GM08714 (cell line): ENCODE results near the gene LIPF.
"Not testable (repeated sequence)": the region's sequence is repeated elsewhere in the genome, so short reads cannot be mapped to it uniquely, and the experiment has no call there.

Experiments used
- H3K4me3 ChIP-seq: fragments of 200-500 bp; sonication (Bioruptor generic); 2 replicates; pipeline ENCODE4 v1.5.1; 2014; ENCODE audit warnings: mild to moderate bottlenecking, low read length, inconsistent platforms
- ZNF274 ChIP-seq: IDR thresholded peaks from 2 replicates; pipeline ENCODE4 v1.6.1; 2012; ENCODE audit warnings: mild to moderate bottlenecking, low read depth, low read length

Gene LIPF

DNA sequence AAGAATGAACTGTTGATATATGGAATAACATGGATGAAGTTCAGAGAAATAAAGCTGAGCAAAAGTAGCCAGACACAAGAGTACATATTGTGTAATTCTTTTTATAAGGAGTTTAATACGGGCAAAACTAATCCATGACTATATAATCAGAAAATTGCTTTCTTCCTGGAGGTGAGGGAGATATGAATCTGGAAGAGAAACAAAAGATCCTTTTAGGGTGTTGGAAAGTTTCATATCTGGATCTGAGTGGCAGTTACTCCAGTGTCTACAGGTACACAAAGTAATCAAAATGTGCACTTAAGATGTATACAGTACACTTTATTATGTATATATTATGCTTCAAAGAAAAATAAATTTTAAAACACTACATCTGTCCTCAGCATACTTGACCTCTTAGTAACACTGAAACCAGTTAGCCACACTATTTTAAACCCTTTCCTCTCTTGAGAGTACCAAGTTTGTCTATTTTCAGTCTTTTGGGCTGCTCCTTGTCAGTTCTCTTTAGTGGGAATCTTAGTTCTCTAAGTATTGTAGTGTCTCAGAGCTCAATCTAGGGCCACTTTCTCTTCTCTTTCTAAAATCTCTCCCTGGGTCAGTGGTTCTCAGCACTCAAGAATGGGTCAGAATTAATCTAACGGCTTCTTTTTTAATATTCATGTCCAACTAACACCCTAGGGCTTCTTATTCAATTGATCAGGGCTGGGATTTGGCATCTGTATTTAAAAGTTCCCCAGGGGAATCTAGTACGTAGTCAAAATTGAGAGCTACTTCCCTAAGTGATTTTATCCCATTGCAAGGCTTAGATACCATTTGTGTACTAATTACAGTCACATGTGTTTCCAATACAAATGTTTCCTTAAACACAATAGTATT, 4.3 kb upstream of the LIPF start:
- TF ChIP-seq ZNF274: no peak
- H3K4me3 ChIP-seq: no peak overlapping the region

DNA sequence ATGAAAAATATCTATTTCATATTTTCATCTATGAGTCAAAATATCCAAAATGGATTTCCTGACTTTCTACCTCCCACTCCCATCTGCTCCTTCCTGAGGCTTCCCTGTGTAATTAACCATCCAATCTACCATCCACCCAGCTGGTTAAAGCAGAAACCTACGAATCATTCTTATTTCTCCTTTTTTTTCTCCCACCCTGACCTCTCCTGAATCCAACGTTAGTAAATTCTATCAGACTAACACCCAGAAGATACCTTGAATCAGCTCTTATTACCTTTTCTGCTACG, 3.7 kb upstream of the LIPF start:
- no peak for TF ChIP-seq ZNF274
- H3K4me3 ChIP-seq: no peak overlapping the region

DNA sequence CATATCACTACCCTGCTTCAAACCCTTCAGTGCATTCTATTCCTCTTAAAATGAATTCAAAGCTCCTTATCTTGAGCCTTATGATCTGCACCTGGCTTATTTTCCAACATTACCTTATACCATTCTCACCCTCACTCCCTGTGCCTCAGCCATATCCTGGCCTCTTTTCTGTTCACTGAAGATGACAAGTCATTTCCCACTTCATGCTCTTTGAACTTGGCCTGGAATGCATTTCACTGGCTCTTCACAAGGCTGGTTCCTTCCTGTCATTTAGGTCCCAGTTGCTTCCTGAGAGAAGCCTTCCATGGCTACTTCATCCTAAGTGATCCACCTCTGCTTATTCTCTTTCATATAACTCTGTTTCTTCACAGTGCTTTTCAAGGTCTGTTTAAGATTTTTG, 3.2 kb upstream of the LIPF start:
- H3K4me3 ChIP-seq: no peak overlapping the region
- TF ChIP-seq ZNF274: no peak

DNA sequence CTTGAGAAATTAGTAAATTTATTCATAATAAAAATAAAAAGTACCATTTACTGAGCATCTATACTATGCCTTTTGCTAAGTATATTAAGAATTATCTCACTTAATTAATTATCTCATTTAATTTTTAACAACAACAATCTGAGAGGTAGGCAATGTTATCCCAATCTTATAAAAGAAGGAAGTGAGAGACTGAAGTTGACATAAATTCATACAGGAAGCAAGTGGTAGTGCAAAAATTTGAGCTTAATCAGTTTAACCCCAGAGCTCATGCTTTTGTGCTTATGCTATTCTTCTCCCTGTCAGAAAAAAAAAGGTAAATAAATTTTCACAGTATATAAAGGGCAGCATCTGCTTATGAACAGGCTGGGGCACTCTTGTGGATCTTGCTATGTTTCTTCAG, 2.7 kb upstream of the LIPF start:
- no peak overlapping the region for H3K4me3 ChIP-seq
- no peak for TF ChIP-seq ZNF274

DNA sequence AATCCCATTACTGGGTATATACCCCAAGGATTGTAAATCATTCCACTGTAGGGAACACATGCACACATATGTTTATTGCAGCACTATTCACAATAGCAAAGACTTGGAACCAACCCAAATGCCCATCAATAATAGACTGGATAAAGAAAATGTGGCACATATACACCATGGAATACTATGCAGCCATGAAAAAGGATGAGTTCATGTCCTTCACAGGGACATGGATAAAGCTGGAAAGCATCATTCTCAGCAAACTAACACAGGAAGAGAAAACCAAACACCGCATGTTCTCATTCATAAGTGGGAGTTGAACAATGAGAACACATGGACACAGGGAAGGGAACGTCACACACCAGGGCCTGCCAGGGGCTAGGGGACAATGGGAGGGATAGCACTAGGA, 1.1 kb upstream of the LIPF start:
- not testable (repeated sequence) for H3K4me3 ChIP-seq

DNA sequence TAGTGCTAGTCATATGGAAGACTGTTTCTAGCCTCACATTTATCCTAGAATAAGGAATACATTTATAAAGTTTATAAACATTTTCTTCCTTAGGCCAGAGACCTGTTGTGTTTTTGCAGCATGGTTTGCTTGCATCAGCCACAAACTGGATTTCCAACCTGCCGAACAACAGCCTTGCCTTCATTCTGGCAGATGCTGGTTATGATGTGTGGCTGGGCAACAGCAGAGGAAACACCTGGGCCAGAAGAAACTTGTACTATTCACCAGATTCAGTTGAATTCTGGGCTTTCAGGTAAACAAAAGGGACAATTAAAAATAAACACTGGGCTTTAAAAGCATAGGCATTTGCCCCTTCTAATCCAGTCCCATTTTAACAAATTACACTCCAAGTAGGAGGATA, 4.2 kb downstream of the LIPF start:
- TF ChIP-seq ZNF274: no peak
- no peak overlapping the region for H3K4me3 ChIP-seq

DNA sequence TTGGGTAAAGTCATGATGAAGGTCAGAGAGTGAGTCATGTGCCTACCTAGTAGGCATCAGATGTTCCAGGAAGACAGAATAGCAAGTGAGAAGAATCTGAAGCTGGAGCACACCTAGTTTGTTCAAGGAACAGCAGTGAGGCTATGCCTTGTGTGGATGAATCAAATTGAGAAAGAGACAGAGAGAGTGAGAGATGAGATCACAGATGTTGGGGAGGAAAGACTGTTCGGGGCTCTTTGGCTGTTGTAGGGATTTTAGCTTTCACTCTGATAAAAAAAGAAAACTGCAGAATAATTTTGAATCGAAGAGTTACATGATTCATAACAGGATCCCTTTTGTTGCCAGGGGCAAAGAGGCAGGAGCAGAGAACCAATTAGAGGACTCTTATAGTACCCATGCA, 6.3 kb downstream of the LIPF start:
- no peak overlapping the region for H3K4me3 ChIP-seq
- TF ChIP-seq ZNF274: no peak

DNA sequence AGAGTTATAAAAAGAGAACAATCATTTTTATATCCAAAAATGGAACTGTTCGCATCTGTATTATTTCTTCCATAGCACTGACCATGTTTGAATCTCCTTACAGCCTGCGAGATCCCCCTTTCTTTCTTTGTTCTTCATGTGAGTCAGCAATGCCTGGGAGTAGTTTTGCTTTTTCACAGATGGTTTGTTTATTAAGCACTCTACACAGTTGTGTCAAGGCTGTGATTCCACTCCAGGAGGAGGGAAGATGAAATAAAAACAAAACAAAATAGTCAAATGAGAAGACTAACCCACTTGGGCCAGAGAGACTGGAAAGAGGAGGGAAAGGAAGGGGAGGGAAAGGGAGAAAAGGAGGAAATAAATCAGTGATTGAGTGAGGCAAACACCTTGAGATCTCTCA, 7.8 kb downstream of the LIPF start:
- no peak overlapping the region for H3K4me3 ChIP-seq
- no peak for TF ChIP-seq ZNF274

DNA sequence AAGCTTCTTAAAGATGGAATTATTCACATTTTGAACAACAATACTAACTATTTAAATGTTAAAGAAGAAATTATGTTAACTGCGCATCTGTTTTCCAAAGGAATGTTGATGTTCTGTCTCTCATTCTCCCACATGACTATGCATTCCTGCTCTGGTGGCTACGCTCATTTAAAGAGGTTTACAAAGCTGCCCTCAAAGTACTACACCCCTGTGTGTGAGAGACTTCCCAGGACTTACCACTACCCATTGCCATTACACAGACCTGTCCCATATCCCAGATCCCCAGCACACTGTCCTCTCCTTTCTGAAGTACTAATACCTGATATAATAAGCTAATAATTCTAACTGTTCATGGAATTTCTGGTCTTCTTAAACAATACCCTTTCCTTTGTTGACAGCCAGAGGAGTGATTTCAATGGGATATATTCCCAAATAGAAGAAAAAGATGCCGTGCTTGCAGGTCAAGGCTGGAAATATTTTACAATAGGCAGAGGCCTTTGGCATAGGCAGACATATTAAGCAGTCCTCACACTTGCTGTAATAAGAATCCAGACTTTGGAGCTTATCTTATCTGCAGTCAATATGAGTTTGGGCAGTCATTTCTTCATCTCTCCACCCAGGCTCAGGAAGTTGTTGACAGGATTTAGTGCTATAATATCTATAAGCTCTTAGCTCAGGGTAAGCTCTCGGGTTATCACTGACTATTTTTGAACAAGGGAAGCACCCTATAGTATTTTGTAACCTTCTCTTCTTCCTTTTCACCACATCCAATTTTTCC, 12.2 kb downstream of the LIPF start:
- TF ChIP-seq ZNF274: no peak
- no peak overlapping the region for H3K4me3 ChIP-seq

DNA sequence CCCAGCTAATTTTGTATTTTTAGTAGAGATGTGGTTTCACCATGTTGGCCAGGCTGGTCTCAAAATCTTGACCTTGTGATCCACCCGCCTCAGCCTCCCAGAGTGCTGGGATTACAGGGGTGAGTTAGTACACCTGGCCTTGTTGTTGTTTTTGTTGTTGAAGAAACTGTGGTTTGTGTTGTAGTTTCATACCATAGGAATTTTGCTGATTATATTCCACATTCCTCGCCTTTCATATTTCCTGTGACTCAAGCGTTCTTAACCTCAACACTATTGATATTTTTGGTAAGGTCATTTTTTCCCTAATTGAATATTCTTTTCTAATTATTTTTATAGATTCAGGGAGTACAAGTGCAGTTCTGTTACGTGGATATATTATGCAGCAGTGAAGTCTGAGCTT, 16.7 kb downstream of the LIPF start:
- no peak for TF ChIP-seq ZNF274
- no peak overlapping the region for H3K4me3 ChIP-seq

DNA sequence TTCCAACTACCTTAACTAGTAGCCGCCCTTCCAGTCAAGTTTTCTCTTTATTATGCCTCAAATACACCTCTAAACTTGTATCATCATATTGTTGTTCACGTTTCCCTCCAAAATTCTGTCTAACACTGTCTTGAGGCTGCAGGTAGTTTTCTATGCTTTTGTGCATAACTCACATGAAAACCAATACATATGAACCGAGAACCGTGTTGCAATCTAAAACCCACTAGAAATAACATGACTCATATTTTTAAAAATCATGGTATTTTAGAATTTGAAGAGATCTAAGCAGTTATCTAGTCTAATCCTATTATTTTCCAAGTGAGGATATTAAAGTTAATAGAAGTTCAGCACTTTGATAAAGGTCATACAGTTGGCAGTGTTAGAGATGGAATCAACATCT, 18.2 kb downstream of the LIPF start:
- H3K4me3 ChIP-seq: no peak overlapping the region
- TF ChIP-seq ZNF274: no peak

DNA sequence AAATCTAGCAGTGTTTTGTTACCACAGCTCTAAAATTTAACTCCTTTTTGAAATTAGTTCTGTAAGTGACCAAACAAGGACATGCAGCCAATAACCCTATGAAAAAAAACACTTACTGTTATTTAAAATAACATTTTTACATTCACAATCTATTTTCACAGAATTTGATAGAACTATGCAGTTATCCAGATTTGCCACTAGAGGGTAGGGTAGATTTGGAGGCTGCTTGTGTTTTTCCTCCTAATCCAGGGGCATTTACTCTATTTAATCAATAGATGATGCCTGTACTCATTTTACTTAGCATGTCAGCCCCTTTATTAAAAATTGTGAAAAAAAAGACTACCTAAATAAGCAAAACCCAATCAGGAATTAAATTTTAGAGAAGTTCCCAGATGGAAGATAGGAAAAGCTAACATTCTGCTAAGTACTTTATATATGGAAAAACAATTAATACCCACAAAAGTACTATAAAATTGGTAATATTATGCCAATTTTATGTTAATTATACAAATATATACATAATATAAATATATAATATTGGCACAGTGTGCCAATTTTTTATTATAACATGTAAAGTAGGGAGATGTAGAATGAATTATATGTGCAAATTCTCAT, 23.7 kb downstream of the LIPF start:
- no peak for TF ChIP-seq ZNF274
- H3K4me3 ChIP-seq: no peak overlapping the region

DNA sequence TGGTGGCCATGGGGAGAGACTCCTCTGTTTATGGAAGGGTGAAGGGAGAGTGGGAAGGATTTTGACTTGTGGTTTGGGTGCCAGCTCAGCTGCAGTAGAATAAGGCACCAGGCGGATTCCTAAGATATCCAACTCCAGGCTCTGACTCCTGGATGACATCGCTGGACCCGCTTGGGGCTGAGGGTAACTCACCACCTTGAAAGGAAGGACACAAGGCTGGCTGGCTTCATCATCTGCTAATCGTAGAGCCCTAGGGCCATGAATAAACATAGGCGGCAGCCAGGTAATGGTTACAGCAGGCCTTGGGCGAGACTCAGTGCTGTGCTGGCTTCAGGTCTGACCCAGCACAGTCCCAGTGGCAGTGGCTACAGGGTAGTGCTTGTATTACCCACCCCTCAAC, 25.1 kb downstream of the LIPF start:
- H3K4me3 ChIP-seq: no peak overlapping the region
- TF ChIP-seq ZNF274: no peak

DNA sequence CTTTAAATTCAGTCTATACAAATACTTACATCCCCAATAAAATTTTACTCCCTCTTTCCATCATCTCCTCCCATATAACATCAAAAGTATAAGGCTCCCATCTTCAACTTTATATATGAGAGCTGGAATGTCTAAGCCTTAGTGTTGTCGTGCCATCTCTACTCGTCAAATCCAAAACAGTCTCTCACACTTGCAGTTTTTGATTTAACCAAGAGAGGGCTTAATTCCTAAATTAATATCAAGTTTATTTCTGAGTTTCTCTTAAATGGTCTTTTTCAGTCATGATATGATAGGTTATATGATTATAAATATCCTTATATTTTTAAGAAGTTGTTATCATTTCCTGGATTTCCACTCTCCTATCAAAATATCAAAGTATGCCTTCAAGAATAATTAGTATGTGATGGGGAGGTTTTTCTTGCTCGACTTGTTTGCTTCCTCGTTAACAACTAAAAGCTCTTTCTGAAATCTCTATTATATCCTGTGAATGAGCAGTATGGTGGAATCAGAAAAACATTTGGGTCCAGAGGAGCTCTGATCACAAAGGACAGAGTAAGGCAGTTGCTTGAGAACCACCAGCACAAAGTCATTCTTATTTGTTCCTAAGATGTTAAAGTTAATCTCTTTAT, 29.3 kb downstream of the LIPF start:
- no peak overlapping the region for H3K4me3 ChIP-seq
- TF ChIP-seq ZNF274: no peak
